K562 (cell line): ENCODE data around the gene RNF224. TPM values are rescaled to one million over a fixed set of nuclear protein-coding genes. Genes with fewer than 3 reads are reported as not detected.

Source experiments
- polyA plus RNA-seq, 8 experiments: library from polyadenylated mRNA; depleted of rRNA in 4 of 8; stranded (reverse) in 5 of 8; unstranded in 3 of 8; fragments of >200 nt; fragmentation: Nextera tagmentation in 2 of 8; fragmentation: Illumina TruSeq in 1 of 8; extraction: Ambion mirVana in 2 of 8; extraction: Trizol in 1 of 8; gene quantifications; 2 replicates each; pipeline versions ENCODE4 v1.2.1 to v1.2.3, GENCODE V29; 2011 to 2014; ENCODE audit warnings: inconsistent platforms in 1 of 8, missing spikeins in 1 of 8
- total RNA-seq, 7 experiments: library from RNA; depleted of rRNA in 6 of 7; stranded (reverse); fragments of >200 nt in 6 of 7; fragmentation: Illumina TruSeq in 2 of 7; extraction: Trizol in 2 of 7; gene quantifications; 2 replicates each; pipeline versions ENCODE4 v1.2.1 to v1.2.3, GENCODE V29; 2011 to 2021; ENCODE audit warnings: low replicate concordance in 1 of 7
- TF ChIP-seq, protein P1 (sequence below): fragments of 450-650 bp; IDR thresholded peaks from 2 replicates; pipeline ENCODE4 v1.6.1; 2016; ENCODE audit warnings: mild to moderate bottlenecking, moderate library complexity

RNF224 gene
- total and polyA plus RNA-seq, 9 of the 15 experiments (the other 6 are each of a cell fraction or from before 2014, with no cell fraction given): not detected

DNA sequence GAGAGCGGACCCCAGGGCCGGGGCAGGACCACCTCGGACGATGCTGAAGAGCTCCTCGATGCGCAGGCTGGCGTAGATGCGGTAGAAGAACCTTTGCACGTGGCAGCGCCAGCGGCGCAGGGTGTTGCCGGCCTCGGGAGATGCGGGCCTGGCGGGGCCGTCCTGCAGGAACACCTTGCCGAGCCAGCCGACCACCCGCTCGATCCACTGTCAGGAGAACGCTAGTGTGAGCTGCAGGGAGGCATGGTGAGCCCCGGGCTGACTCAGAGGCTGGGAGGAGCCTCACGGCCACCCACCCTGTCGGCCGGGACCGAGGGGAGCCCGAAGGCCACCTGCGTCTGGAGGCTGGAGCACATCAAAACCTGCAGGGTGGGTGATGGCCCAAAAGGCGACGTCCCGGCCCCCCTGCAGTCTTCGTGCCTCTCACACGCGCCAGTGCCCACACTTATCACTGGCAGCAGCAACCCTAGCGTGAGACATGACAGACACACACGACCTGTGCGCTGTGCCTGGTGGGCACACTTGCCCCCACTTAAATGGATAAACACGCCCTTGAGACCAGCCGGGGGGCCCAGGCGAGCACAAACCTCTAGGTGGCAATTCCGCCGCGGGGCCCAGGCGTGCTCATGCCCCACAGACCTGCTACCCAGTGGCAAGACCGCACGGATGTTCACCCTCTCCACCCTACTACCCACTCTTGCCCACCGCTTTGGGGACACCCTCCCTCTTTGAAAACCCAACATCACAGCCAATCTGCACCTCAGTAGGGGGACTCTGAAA, 42.2 kb upstream of the RNF224 start (continued):
- TF ChIP-seq, protein P1, sequence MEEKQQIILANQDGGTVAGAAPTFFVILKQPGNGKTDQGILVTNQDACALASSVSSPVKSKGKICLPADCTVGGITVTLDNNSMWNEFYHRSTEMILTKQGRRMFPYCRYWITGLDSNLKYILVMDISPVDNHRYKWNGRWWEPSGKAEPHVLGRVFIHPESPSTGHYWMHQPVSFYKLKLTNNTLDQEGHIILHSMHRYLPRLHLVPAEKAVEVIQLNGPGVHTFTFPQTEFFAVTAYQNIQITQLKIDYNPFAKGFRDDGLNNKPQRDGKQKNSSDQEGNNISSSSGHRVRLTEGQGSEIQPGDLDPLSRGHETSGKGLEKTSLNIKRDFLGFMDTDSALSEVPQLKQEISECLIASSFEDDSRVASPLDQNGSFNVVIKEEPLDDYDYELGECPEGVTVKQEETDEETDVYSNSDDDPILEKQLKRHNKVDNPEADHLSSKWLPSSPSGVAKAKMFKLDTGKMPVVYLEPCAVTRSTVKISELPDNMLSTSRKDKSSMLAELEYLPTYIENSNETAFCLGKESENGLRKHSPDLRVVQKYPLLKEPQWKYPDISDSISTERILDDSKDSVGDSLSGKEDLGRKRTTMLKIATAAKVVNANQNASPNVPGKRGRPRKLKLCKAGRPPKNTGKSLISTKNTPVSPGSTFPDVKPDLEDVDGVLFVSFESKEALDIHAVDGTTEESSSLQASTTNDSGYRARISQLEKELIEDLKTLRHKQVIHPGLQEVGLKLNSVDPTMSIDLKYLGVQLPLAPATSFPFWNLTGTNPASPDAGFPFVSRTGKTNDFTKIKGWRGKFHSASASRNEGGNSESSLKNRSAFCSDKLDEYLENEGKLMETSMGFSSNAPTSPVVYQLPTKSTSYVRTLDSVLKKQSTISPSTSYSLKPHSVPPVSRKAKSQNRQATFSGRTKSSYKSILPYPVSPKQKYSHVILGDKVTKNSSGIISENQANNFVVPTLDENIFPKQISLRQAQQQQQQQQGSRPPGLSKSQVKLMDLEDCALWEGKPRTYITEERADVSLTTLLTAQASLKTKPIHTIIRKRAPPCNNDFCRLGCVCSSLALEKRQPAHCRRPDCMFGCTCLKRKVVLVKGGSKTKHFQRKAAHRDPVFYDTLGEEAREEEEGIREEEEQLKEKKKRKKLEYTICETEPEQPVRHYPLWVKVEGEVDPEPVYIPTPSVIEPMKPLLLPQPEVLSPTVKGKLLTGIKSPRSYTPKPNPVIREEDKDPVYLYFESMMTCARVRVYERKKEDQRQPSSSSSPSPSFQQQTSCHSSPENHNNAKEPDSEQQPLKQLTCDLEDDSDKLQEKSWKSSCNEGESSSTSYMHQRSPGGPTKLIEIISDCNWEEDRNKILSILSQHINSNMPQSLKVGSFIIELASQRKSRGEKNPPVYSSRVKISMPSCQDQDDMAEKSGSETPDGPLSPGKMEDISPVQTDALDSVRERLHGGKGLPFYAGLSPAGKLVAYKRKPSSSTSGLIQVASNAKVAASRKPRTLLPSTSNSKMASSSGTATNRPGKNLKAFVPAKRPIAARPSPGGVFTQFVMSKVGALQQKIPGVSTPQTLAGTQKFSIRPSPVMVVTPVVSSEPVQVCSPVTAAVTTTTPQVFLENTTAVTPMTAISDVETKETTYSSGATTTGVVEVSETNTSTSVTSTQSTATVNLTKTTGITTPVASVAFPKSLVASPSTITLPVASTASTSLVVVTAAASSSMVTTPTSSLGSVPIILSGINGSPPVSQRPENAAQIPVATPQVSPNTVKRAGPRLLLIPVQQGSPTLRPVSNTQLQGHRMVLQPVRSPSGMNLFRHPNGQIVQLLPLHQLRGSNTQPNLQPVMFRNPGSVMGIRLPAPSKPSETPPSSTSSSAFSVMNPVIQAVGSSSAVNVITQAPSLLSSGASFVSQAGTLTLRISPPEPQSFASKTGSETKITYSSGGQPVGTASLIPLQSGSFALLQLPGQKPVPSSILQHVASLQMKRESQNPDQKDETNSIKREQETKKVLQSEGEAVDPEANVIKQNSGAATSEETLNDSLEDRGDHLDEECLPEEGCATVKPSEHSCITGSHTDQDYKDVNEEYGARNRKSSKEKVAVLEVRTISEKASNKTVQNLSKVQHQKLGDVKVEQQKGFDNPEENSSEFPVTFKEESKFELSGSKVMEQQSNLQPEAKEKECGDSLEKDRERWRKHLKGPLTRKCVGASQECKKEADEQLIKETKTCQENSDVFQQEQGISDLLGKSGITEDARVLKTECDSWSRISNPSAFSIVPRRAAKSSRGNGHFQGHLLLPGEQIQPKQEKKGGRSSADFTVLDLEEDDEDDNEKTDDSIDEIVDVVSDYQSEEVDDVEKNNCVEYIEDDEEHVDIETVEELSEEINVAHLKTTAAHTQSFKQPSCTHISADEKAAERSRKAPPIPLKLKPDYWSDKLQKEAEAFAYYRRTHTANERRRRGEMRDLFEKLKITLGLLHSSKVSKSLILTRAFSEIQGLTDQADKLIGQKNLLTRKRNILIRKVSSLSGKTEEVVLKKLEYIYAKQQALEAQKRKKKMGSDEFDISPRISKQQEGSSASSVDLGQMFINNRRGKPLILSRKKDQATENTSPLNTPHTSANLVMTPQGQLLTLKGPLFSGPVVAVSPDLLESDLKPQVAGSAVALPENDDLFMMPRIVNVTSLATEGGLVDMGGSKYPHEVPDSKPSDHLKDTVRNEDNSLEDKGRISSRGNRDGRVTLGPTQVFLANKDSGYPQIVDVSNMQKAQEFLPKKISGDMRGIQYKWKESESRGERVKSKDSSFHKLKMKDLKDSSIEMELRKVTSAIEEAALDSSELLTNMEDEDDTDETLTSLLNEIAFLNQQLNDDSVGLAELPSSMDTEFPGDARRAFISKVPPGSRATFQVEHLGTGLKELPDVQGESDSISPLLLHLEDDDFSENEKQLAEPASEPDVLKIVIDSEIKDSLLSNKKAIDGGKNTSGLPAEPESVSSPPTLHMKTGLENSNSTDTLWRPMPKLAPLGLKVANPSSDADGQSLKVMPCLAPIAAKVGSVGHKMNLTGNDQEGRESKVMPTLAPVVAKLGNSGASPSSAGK: no peak
